GM21619 (cell line): ENCODE data around the gene TAS2R10.
"Not testable (repeated sequence)": the region's sequence is repeated elsewhere in the genome, so short reads cannot be mapped to it uniquely, and the experiment has no call there.

Source experiments
- ATAC-seq: cut with Tn5 transposase; IDR thresholded peaks from one replicate; pipeline ENCODE4 v1.9.1; 2021; ENCODE audit not compliant: unreplicated experiment

The TAS2R10 gene, protein sequence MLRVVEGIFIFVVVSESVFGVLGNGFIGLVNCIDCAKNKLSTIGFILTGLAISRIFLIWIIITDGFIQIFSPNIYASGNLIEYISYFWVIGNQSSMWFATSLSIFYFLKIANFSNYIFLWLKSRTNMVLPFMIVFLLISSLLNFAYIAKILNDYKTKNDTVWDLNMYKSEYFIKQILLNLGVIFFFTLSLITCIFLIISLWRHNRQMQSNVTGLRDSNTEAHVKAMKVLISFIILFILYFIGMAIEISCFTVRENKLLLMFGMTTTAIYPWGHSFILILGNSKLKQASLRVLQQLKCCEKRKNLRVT

DNA sequence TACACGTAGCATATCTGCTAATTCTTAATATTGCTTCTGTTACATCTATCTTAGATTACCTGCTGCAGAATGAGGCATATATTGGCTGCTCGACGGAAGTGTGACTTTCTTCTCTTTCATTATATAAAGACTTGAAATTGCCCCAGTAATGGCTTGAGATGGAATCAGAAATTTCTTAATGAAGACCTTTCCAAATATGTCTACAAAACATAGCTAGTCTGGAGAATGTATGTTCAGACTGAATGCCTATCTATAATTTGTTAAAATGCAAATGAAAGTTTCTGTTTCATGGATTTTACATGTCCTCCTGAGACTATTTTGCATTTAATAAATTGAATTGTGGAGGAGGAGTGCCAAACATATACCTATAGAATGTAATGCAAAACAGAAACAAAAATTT is at the start of gene TAS2R10:
TAS2R10 (minus strand) TSS at position 101 of the 400 bp plus-strand sequence; CDS start at position 12, 89 bp downstream.
- ATAC-seq: no peak

DNA sequence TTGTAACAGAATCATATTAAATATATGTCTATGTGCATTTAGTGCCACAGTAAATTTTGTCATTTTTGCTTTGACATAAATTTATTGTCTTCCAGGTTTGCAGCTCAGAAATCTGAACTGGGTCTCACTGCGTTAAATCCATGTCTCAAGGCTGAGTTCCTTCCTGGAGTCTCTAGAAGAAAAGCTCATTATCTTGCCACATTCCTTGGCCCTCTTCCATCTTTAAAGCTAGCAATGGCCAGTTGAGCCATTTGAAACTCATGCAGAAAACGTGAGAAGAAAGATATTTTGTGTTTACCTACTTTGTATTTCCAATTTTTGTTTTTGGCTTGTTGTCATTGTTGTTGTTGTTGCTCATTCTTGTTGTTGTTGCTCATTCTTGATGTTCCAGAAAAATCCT is 47.2 kb upstream of the TAS2R10 start:
- no peak for ATAC-seq

DNA sequence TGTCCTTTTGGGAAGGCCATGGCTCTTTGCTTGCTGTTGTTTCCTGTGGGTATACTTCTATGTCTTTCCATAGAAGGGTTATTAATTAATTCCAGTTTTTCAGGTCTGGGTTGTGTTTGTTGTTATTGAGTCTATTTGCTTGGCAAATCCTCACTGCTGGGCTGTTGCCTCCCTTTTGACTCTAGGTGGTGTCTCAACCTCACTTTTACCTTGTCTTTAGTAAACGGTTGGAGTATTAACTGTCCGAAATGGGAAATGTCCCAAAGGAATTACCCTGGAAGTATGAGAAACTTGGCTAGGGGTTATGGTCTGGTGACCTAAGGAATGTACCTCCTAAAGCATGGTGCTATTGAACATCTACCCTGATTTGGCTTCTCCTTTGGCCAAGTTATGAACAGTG is 41.2 kb upstream of the TAS2R10 start:
- ATAC-seq: no peak

DNA sequence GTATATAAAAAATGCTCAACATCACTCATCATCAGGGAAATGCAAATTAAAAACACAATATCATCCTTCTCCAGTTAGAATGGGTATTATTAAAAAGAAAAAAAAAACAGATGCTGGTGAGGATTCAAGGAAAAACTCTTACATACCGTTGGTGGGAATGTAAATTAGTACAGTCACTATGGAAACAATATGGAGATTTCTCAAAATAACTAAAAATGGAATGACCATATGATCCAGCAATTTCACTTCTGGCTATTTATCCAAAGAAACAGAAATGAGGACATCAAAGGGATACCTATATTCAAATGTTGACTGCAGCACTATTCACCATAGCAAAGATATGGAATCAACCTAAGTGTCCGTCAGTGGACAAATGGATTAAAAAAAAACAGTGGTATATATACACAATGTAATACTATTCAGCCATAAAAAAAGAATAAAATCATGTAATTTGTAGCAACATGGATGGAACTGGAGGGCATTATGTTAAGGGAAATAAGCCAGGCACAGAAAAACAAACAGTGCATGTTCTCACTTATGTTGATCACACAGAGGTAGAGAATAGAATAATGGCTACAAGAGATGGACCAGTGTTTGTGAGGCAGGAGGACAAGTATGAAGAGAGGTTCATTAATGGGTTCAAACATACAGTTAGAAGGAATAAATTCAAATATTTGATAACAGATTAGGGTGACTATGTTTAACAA is 37.5 kb upstream of the TAS2R10 start:
- ATAC-seq: no peak

DNA sequence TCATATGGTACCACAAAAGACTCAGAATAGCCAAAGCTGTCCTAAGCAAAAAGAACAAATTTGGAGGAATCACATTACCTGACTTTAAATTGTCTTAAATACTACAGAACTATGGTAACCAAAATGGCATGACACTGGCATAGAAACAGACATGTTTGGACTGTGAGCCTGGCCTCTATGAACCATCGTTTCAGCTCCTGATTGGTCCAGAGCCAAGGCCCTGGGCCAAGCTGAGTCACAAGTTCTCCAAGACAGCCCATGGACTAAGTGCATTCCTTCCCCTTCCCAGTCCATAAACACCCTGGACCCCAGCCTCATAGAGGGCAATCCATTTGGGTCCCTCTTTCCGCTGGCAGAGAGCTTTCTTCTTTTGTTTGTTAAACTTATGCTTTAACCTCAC is 35.2 kb upstream of the TAS2R10 start:
- no peak for ATAC-seq

DNA sequence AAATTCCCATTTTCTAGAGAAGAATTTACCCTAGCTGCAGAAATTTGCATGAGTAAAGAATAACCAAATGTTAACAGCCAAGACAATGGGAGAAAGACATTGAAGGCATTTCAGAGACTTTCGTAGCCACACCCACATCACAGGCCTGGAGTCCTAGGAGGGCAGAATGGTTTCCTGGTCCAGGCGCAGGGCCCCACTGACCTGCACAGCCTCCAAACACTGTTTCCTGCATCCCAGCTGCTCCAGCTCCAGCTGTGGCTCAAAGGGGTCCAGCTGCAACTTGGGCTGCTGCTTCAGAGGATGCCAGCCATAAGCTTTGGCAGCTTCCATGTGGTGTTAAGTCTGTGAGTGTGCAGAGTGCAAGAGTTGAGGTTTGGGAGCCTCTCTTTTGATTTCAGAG is 29.6 kb upstream of the TAS2R10 start:
- ATAC-seq: no peak

DNA sequence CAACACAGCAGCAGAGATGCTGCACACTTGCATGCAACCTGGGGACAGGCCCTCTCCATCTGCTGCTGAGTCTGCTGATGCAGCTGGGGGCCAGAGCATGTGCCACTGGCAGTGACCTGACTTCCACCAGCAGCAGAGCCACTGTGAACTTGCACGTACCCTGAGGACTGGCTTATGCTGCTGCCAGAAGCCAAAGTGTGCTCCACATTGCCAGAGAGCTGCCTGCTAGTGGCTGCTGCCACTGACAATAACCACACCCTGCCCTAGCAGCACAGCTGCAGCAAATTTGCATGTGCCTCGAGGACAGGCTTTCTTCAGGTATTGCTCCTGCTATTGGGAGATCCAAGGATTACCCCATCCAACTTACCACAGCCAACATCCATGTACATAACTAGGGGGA is 27.6 kb upstream of the TAS2R10 start:
- ATAC-seq: no peak

DNA sequence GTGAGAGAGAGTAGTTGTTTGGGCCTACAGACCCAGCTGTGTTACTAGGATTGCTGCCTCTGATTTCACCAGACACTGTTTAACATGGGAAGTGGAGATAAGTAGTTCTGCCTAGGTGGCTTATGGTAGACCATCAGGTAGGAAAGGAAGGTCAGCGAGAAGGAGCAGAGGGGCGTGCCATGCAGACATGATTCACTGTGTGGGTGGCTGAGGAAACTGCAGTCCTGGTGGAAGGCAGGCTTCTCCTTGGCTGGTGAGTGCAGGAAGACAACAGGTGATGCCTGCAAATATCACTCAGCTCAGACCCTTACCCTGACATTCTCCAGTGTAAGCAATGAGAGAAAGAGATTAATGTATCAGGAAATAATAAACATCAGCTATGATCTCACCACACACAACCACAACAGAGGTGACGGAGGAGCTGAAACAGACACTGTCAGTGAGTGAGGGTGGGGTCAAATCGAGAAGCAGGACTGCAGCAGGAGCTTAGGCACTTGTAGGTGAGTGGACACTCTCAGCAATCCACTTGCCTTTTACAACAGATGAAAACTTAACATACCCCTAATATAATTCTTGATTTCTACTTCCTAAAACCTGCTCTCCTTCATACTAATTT is 25.2 kb upstream of the TAS2R10 start:
- no peak for ATAC-seq

DNA sequence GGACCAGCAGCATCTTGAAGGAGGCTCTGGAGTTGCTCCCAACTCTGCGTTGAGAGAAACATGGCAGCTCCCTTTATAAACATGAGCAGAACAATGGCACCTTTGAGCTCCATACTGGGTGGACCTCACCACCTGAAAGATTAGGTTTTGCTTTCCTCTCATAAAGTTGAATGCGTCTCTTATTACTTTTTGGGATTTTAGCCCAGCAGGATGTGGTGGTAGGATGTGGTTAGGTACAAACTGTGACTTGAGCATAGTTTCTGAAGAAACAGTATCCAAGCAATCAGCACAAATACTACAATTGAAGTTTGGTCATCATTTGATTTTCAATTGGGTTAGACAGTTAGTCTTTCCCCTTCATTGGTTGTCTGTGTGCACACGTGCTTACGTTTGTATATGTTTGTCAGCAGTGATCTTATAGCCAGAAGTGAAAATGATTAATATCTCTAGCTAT is 23.3 kb upstream of the TAS2R10 start, which contains the start of gene PRR4:
PRR4 (minus strand) TSS at position 51 of the 454 bp plus-strand sequence; CDS start at position 13, 38 bp downstream.
- ATAC-seq: no peak

DNA sequence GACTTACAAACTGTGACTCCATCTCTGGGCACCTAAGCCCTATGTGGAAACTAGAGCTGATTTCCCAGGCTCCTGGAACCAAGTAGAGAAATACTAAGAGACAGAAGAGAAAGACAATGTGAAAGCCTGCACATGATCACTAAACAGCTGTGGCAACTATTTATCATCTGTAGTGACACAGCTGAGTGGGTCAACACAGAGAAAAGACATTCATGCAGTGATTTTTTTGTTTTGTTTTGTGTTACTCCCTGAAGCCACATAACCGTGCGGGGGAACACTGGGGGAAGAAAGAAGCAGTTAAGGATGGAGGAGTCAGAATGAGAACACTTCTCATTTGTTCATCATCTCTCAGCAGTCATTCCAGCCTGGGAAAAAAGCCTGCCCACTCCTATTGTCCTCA is 21.6 kb upstream of the TAS2R10 start:
- ATAC-seq: no peak

DNA sequence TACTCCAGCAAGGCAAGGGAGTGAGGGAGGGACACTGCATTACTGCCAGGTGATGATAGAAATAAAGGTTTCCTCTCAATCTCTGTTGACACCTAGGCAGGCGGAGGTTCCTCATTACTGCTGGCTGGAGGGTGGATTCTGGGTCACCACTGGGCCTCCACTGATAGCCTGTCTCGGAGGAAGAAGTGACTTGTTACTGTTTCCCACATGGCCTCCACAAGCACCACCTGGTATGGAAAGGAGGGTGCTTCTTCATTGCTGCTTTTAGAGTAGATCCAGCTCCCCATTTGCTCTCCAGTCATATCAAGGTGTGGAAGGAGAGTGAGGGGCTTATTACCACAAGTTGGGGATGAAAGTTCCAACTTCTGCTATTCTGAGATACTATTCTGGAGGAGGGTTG is 16.7 kb upstream of the TAS2R10 start:
- no peak for ATAC-seq

DNA sequence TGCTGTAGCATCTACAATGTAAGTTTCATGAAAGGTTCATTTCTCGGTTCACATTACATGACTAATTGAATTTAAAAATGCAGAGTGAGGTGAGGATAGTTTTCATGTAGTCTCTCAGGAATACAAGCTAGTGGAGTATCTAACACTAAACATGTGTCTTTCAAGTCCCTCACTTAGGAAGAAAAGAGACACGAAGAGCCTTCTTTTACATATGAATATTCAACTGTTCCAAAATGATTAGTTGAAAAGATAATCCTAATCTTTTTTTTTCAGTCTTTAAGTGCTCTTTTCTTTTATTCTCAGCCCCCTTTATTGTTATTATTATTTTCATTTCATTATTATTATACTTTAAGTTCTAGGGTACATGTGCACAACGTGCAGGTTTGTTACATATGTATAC is 12.3 kb upstream of the TAS2R10 start:
- ATAC-seq: no peak

DNA sequence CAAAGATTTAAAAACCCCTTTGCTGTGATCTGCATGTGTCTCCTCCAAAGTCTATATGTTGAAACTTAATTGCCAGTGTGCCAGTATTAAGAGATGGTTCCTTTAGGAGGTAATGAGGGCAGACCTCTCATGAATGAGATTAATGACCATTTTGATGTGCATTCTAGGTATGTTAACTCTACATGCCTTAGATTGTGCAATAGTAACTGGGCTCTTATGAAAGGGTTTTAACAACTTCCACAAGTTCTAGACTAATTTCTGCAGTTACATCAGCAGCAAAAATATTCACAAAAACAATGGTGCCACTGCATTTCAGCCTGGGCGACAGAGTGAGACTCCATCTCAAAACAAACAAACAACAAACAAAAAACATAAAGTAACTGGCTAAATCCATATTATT is 3.8 kb upstream of the TAS2R10 start:
- ATAC-seq: no peak

DNA sequence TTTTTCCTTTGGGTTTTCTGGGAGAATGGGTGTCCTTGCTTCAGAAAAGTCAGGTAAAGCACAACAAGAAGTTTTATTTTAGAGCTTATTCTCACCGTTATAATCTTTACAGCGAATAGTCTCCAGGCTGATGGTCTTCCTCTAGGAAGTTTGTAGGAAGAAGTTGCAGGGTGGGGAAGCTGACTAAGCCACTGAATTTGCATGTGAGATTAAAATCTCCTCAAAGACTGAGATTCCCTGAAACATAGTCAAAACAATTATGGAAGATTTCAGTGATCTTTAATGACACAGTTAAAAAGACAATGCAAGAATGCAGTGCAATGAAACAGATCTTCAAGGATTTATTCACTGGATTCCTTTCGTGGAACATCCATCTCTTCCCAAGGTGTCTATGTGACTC is 1.2 kb downstream of the TAS2R10 start:
- ATAC-seq: no peak

DNA sequence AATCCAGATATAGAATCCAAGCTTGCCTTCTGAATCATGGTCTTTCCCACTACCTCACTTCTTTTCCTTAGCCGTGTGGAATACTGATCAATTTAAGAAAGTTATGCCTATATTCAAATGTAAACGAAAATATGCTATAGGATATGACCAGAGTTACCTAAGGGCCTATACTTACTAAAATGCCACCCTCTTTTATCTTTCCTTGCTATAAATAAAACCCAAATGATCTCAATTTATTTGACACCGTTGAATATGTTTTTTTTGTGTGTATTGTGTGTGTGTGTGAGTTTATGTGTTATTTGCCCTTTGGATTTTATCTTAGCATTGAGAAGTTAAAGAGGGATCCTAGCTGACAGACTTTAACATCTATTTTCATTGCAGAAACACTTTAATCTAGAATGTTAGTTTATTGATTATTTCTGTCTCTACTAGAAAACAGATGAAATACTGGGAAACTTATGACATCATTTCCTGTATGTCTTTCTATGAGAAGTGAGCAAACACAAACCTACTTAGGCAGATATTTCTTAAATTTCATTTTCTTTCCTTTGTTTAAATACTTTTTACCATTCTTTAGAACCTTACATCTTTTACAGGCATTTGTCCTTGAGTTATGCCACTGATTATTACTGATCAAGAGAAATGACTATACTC is 14.1 kb downstream of the TAS2R10 start:
- ATAC-seq: no peak

DNA sequence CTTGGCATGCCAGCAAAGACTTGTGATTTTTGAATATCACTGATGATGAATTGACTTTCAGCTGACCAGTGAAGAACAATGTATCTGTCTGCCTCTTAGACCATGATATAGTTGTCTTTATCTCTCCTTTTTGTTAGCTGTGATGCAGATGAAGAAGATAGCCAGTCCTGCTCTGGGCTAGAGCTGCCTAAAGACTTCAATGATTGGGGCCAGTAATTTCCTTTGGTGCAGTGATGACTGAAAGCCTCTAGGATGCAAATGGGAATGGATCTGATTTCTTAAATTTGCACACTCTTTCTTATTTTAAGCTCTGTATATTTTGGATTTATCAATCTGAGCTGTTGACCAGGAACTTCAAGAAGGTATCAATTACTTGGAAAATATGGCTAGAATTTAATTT is 16.1 kb downstream of the TAS2R10 start, which contains the start of gene TAS2R9:
TAS2R9 (minus strand) TSS at position 101 of the 400 bp plus-strand sequence; CDS start at position 8, 93 bp downstream.
- ATAC-seq: no peak

DNA sequence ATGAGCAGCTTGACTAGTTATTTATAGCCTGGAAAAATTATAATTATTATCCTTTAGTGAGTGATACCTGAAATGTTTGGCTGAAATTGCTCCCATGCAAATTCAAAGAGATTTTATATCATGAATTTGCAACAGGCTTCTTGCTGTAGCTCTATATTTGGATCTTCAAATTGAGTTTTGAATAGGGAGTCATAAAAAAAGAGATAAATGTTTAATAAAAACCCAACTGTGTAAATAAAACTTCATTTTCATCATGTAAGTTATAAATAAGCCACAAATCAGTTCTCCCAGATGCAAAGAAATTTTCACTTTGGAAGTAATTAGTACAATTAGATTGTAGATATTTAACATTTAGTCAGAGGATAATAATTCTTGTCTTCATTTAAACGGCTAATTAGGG is 19.0 kb downstream of the TAS2R10 start, which contains the start of gene TAS2R8:
TAS2R8 (minus strand) TSS at position 101 of the 400 bp plus-strand sequence. CDS start 306 bp downstream, outside the sequence.
- ATAC-seq: no peak

DNA sequence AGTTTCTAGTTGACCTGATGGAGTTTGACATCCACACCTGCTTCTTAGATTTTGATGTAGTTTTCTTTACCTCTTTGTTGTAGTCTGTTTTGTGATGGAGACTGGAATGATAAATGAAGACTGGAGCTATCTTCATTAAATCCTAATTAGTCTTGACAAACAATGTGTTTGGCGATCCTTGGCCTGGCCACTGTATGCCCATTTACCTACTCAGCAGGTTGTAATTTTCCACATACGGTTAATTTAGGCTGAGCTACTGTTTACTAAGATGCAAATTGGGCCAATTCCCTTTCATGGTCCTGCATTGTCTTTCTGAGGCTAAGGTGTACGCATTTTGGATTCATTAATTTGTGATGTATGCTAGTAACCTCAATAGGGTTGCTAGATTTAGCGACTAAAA is 23.6 kb downstream of the TAS2R10 start, which contains the start of gene TAS2R7:
TAS2R7 (minus strand) TSS at position 41 of the 400 bp plus-strand sequence. CDS start 57 bp downstream, outside the sequence.
- ATAC-seq: no peak

DNA sequence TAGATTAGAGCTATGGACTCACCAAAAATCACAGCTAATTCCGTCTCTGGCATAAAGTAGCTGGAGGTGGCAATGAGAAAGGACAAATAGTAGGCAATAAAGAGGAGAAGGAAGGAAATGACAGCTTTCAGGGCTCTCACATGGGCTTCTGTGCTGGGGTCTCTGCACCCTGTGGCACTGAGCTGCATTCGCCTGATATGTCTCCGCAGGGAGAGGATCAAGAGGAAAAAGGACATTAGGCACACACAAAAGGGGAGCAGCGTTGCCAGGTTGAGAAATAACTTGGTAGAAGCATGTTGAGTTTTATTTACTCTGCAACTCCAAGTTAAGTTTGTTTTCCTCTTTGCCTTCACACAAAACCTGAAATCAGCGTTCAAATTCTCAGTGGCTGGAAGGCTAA is 24.4 kb downstream of the TAS2R10 start:
- no peak for ATAC-seq

DNA sequence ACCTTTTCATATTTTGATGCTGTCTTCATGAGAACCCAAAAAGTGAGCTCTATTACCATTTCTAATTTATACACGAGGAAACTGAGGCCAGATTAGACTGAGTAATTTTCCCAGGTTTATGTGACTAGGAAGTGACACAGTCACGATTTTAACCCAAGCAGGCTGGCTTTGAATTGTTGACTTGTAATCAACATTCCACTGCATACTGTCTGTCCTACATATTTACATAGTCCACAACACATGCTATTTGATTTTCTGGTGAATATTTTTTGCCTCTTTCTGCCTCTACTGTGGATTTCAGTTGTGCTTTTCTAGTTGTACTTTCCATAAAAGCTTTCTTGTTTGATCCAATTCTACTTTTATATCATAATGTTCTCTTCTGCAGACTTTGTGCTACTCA is 31.9 kb downstream of the TAS2R10 start:
- no peak for ATAC-seq

DNA sequence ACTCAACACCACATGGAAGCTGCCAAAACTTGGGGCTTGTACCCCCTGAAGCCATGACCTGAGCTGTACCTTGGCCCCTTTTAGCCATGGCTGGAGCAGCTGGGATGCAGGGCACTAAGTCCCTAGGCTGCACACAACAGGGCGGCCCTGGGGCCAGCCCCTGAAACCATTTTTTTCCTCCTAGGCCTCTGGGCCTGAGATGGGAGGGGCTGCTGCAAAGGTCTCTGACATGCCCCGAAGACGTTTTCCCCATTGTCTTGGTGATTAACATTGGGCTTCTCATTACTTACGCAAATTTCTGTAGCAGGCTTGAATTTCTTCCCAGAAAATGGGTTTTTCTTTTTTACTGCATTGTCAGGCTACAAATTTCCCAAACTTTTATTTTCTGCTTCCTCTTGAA is 34.4 kb downstream of the TAS2R10 start:
- not testable (repeated sequence) for ATAC-seq
